HT-29 (cell line): ENCODE data around the gene SRPRA. TPM values are rescaled to one million over a fixed set of nuclear protein-coding genes. Genes with fewer than 3 reads are reported as not detected.
"Not testable (repeated sequence)": the region's sequence is repeated elsewhere in the genome, so short reads cannot be mapped to it uniquely, and the experiment has no call there.

ENCODE experiments used
- DNase-seq: peaks from one replicate; pipeline ENCODE4 v3.0.0-alpha.2; 2015; ENCODE audit warnings: low spot score
- total RNA-seq: library from RNA; depleted of rRNA; stranded (reverse); fragments of >200 nt; shearing (Covaris generic); gene quantifications from 2 replicates; pipeline ENCODE4 v1.2.3, GENCODE V29; 2014; rRNA removed

The SRPRA gene
- 125 and 126 TPM in 2 replicates for total RNA-seq

GRCh38 chr11:126268708-126269579 is at the start of gene SRPRA, which contains the start of gene FOXRED1:
Gene SRPRA, minus strand, starts transcription at chr11:126268895. Its CDS starts 91 bp downstream, at chr11:126268804.
Gene FOXRED1, plus strand, starts transcription at chr11:126269154. Its CDS starts 53 bp downstream, at chr11:126269207.
- DNase-seq, result peak; percentile 100

GRCh38 chr11:126317756-126318573 is 49.3 kb upstream of the SRPRA start:
- DNase-seq, result no peak

- DNase-seq, result no peak
These were observed 48.7 kb upstream of the SRPRA start for GRCh38 chr11:126317432-126317755.

- no peak for DNase-seq
These were observed 45.1 kb upstream of the SRPRA start for GRCh38 chr11:126313826-126314225.

- DNase-seq, result peak; percentile 66
These were observed 44.3 kb upstream of the SRPRA start for GRCh38 chr11:126312961-126313360.

- no peak for DNase-seq
These were observed 43.0 kb upstream of the SRPRA start for GRCh38 chr11:126311401-126312291.

- DNase-seq, result no peak
These were observed 42.3 kb upstream of the SRPRA start for GRCh38 chr11:126310992-126311310.

GRCh38 chr11:126310200-126310991 is 41.7 kb upstream of the SRPRA start:
- peak; percentile 96 for DNase-seq

- not testable (repeated sequence) for DNase-seq
These were observed 40.1 kb upstream of the SRPRA start for GRCh38 chr11:126308771-126309170.

GRCh38 chr11:126308271-126308671 is 39.6 kb upstream of the SRPRA start:
- DNase-seq, result no peak

GRCh38 chr11:126307706-126308105 is 39.0 kb upstream of the SRPRA start:
- DNase-seq, result peak; percentile 71

GRCh38 chr11:126305699-126306098 is 37.0 kb upstream of the SRPRA start:
- DNase-seq, result no peak

- DNase-seq, result no peak
These were observed 35.9 kb upstream of the SRPRA start for GRCh38 chr11:126304457-126305075.

- DNase-seq, result peak; percentile 96
These were observed 35.1 kb upstream of the SRPRA start, which contains the start of gene DCPS for GRCh38 chr11:126303623-126304456. Gene DCPS, plus strand, starts transcription at chr11:126304060. Its CDS starts 21 bp downstream, at chr11:126304081.

- DNase-seq, result no peak
These were observed 28.3 kb upstream of the SRPRA start for GRCh38 chr11:126297004-126297403.

- DNase-seq, result no peak
These were observed 25.0 kb upstream of the SRPRA start for GRCh38 chr11:126293726-126294125.

GRCh38 chr11:126290887-126291286 is 22.2 kb upstream of the SRPRA start:
- DNase-seq, result no peak

GRCh38 chr11:126288237-126288636 is 19.5 kb upstream of the SRPRA start:
- DNase-seq, result no peak

GRCh38 chr11:126284829-126285228 is 16.1 kb upstream of the SRPRA start:
- peak; percentile 99 for DNase-seq
